DND-41 (cell line): ENCODE measurements around the gene GPR119.
"Not testable (repeated sequence)": the region's sequence is repeated elsewhere in the genome, so short reads cannot be mapped to it uniquely, and the experiment has no call there.

ENCODE experiments used
- ATAC-seq: fragments of 200-7000 bp; cut with Tn5 transposase; 3 replicates; pipeline ENCODE4 v1.9.1; 2021; ENCODE audit warnings: low read depth; ENCODE audit not compliant: insufficient read depth
- DNase-seq: peaks from one replicate; pipeline ENCODE4 v3.0.0-alpha.2; 2020
- H2AFZ ChIP-seq: 2 replicates; pipeline ENCODE4 v1.6.0; 2012; ENCODE audit warnings: low read depth, low read length
- H3K27ac ChIP-seq: 2 replicates; pipeline ENCODE4 v1.5.1; 2012; ENCODE audit warnings: low read length, inconsistent platforms
- H3K27me3 ChIP-seq: fragments of 200-600 bp; sonication (generic); 2 replicates; pipeline ENCODE4 v1.6.0; 2012; ENCODE audit warnings: low read length, mild to moderate bottlenecking, inconsistent platforms; ENCODE audit not compliant: insufficient read depth, poor library complexity
- H3K36me3 ChIP-seq: 2 replicates; pipeline ENCODE4 v1.5.1; 2012; ENCODE audit warnings: low read length, inconsistent platforms; ENCODE audit not compliant: insufficient read depth
- H3K4me1 ChIP-seq: 2 replicates; pipeline ENCODE4 v1.5.1; 2012; ENCODE audit warnings: mild to moderate bottlenecking, low read length; ENCODE audit not compliant: insufficient read depth
- H3K4me2 ChIP-seq: 2 replicates; pipeline ENCODE4 v1.6.0; 2012; ENCODE audit warnings: mild to moderate bottlenecking, moderate library complexity, low read length, inconsistent platforms; ENCODE audit not compliant: insufficient read depth
- H3K4me3 ChIP-seq, 2 experiments: fragments of 200-600 bp in 1 of 2; shearing (Covaris generic) in 1 of 2; 2 replicates each; pipeline ENCODE4 v1.5.1; 2012 to 2016; ENCODE audit warnings: inconsistent platforms in 2 of 2, low read length in 2 of 2, mild to moderate bottlenecking in 2 of 2, low read depth in 1 of 2, moderate library complexity in 1 of 2
- H3K79me2 ChIP-seq: 2 replicates; pipeline ENCODE4 v1.6.0; 2012; ENCODE audit warnings: low read length, inconsistent platforms; ENCODE audit not compliant: insufficient read depth
- H3K9ac ChIP-seq: 2 replicates; pipeline ENCODE4 v1.6.0; 2012; ENCODE audit warnings: low read depth, mild to moderate bottlenecking, inconsistent platforms, low read length, moderate library complexity
- H3K9me3 ChIP-seq: 2 replicates; pipeline ENCODE4 v1.5.1; 2012; ENCODE audit warnings: low read length, moderate library complexity, mild to moderate bottlenecking, inconsistent platforms; ENCODE audit not compliant: insufficient read depth, severe bottlenecking
- H4K20me1 ChIP-seq: 2 replicates; pipeline ENCODE4 v1.6.0; 2012; ENCODE audit warnings: low read length; ENCODE audit not compliant: insufficient read depth
- CTCF ChIP-seq: IDR thresholded peaks from 2 replicates; pipeline ENCODE4 v1.5.1; 2012; ENCODE audit warnings: borderline replicate concordance, low read length, moderate library complexity, mild to moderate bottlenecking; ENCODE audit not compliant: poor library complexity, severe bottlenecking; ENCODE audit errors: extremely low read depth
- EZH2 ChIP-seq: IDR thresholded peaks from 3 replicates; pipeline ENCODE4 v1.6.1; 2012; ENCODE audit warnings: borderline replicate concordance, low read depth, mild to moderate bottlenecking, moderate library complexity, low read length, inconsistent platforms; ENCODE audit not compliant: severe bottlenecking

Gene GPR119

GRCh38 chrX:130386408-130386808 is 934 bp upstream of the GPR119 start:
- no peak overlapping the region for H3K4me2 ChIP-seq
- TF ChIP-seq EZH2 (no peak), CTCF (no peak)
- H3K27ac ChIP-seq, result no peak overlapping the region
- no peak overlapping the region for H3K4me3 ChIP-seq
- H4K20me1 ChIP-seq, result no peaks in the 10 kb centered on the region
- no peak for DNase-seq
- no peak overlapping the region for H3K9ac ChIP-seq
- no peak overlapping the region for H2AFZ ChIP-seq
- H3K4me1 ChIP-seq, result no peaks in the 10 kb centered on the region
- no peak for ATAC-seq
- H3K27me3 ChIP-seq, result no peaks in the 10 kb centered on the region
- no peaks in the 10 kb centered on the region for H3K36me3 ChIP-seq
- H3K79me2 ChIP-seq, result no peaks in the 10 kb centered on the region
- H3K9me3 ChIP-seq, result no peaks in the 10 kb centered on the region

- no peaks in the 10 kb centered on the region for H4K20me1 ChIP-seq
- H3K9ac ChIP-seq, result no peak overlapping the region
- H2AFZ ChIP-seq, result no peak overlapping the region
- H3K36me3 ChIP-seq, result no peaks in the 10 kb centered on the region
- no peak for TF ChIP-seq CTCF
- TF ChIP-seq EZH2, result no peak
- no peak overlapping the region for H3K4me2 ChIP-seq
- no peak for ATAC-seq
- H3K4me1 ChIP-seq, result no peaks in the 10 kb centered on the region
- H3K79me2 ChIP-seq, result no peaks in the 10 kb centered on the region
- no peaks in the 10 kb centered on the region for H3K9me3 ChIP-seq
- H3K27me3 ChIP-seq, result no peaks in the 10 kb centered on the region
- no peak for DNase-seq
- H3K4me3 ChIP-seq, result no peak overlapping the region
- no peak overlapping the region for H3K27ac ChIP-seq
Measured at GRCh38 chrX:130378024-130378669, 7.3 kb downstream of the GPR119 start.

GRCh38 chrX:130376077-130376476 is 9.4 kb downstream of the GPR119 start:
- ATAC-seq (no peak), DNase-seq (no peak)
- H3K9me3 ChIP-seq, result no peaks in the 10 kb centered on the region
- H3K4me2 ChIP-seq, result no peak overlapping the region
- no peak overlapping the region for H2AFZ ChIP-seq
- H3K9ac ChIP-seq, result no peak overlapping the region
- no peaks in the 10 kb centered on the region for H3K79me2 ChIP-seq
- no peak overlapping the region for H3K4me3 ChIP-seq
- TF ChIP-seq EZH2 (no peak), CTCF (no peak)
- H3K36me3 ChIP-seq, result no peaks in the 10 kb centered on the region; the same call in 1 of the 2 replicates
- no peaks in the 10 kb centered on the region for H4K20me1 ChIP-seq
- H3K27me3 ChIP-seq, result no peaks in the 10 kb centered on the region
- H3K27ac ChIP-seq, result no peak overlapping the region
- H3K4me1 ChIP-seq, result no peaks in the 10 kb centered on the region

GRCh38 chrX:130352050-130352449 is 33.4 kb downstream of the GPR119 start:
- H3K79me2 ChIP-seq, H3K36me3 ChIP-seq, H4K20me1 ChIP-seq, H3K4me2 ChIP-seq, H2AFZ ChIP-seq, H3K27me3 ChIP-seq, DNase-seq, ATAC-seq, H3K4me3 ChIP-seq, H3K4me1 ChIP-seq, H3K9ac ChIP-seq, H3K27ac ChIP-seq, H3K9me3 ChIP-seq: not testable (repeated sequence)
